ENCODE measurements around the gene SNX9. TPM values are rescaled to one million over a fixed set of nuclear protein-coding genes. Genes with fewer than 3 reads are reported as not detected.

SNX9 gene
- total and polyA plus RNA-seq, 7 donors = 18.4 to 30.7 (median 26.5) TPM

DNA sequence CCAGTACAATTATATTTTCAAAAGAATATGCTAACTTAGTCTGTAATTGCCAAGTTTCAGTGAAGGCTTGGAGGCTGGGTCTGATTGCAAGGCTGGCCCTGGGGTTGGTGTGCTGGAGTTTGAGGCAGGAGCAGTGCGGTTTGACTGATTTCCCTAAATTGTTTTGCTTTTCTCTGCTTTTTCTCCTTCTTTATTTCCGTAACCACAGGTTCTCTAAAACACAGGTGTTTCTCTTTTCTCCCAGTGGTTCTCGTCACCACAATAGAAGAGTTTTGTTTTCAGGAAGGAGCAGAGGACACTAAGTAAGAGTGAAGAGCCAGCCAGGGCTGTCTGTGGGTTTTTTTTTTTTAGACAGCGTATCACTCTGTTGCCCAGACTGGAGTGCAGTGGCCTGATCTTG, 8.2 kb upstream of the SNX9 start:
- Histone ChIP-seq H3K9me3 (no peaks in the 10 kb centered on the region), H3K36me3 (ENCODE audit: insufficient read depth in 1 of 2, low read depth in 1 of 2) (no peaks in the 10 kb centered on the region), H3K27ac (peak overlapping the region; percentile 60), H3K27me3 (ENCODE audit: insufficient read depth in 3 of 3, low read length in 2 of 3) (no peaks in the 10 kb centered on the region), H3K4me1 (no peaks in the 10 kb centered on the region), H3K4me3 (no peak overlapping the region)
- ATAC-seq (no peak), DNase-seq (no peak)
- intact Hi-C loops (cut with DNase I) = no loop called here
- TF ChIP-seq, protein P1, sequence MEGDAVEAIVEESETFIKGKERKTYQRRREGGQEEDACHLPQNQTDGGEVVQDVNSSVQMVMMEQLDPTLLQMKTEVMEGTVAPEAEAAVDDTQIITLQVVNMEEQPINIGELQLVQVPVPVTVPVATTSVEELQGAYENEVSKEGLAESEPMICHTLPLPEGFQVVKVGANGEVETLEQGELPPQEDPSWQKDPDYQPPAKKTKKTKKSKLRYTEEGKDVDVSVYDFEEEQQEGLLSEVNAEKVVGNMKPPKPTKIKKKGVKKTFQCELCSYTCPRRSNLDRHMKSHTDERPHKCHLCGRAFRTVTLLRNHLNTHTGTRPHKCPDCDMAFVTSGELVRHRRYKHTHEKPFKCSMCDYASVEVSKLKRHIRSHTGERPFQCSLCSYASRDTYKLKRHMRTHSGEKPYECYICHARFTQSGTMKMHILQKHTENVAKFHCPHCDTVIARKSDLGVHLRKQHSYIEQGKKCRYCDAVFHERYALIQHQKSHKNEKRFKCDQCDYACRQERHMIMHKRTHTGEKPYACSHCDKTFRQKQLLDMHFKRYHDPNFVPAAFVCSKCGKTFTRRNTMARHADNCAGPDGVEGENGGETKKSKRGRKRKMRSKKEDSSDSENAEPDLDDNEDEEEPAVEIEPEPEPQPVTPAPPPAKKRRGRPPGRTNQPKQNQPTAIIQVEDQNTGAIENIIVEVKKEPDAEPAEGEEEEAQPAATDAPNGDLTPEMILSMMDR (IDR thresholded peaks at IDR 0.05) = no peak
- WGBS, 3 donors = 82 to 85% (median 85%) methylated on average over 4 of the region's 4 CpGs

DNA sequence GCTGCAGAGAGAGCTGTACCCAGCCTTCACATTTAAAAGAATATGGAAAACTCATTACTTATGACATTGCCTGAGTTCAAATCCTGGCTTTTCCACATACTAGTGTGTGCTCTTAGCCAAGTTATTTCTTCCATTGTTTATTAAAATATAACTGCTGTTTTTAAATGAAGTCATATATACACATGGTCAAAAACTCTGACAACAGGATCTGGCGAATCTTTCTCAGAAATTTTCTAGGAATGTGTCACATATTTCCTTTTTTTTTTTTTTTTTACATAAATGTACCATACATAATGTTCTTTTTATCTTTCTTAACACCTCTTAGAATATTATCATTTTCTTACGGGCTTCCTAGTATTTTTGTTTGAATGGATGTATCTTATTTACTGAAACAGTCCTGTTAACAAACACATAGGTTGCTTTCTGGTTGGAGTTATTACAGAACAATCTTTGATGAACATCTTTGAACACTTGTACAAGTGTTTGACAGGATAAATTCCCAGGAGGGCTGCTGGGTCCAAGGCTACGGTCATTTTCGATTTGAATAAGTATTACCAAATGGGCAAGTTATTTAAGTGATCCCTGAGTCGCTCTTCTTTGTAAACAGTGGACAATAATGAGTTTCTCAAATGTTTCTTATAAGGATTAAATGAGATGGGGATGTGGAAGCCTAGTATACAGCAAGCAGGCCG, 1.6 kb upstream of the SNX9 start:
- TF ChIP-seq, protein P1 (IDR thresholded peaks at IDR 0.05) = no peak
- no peaks in the 10 kb centered on the region for H3K9me3 ChIP-seq
- H3K36me3 ChIP-seq (ENCODE audit: insufficient read depth in 1 of 2, low read depth in 1 of 2) = no peaks in the 10 kb centered on the region
- H3K4me3 ChIP-seq = no peak overlapping the region
- no peak overlapping the region for H3K27ac ChIP-seq
- H3K27me3 ChIP-seq (ENCODE audit: insufficient read depth in 3 of 3, low read length in 2 of 3) = no peaks in the 10 kb centered on the region
- WGBS, 3 donors = 61 to 71% (median 64%) methylated on average over 6 of the region's 6 CpGs
- intact Hi-C loops (cut with DNase I) = loop anchor here in 1 of 2 donors (5.0 to 10.0 kb wide), 2 partner anchors 53 to 64 kb away; no protein-coding TSS in a partner anchor
- H3K4me1 ChIP-seq = peaks cover 12% of the 10 kb centered on the region
- no peak for ATAC-seq
- DNase-seq = no peak

GRCh38 chr6:157822245-157823000, 623 bp upstream of the SNX9 start:
- H3K4me3 ChIP-seq = peak overlapping the region; percentile 92
- intact Hi-C loops (cut with DNase I) = loop anchor here in 1 of 2 donors (5.0 to 10.0 kb wide), 2 partner anchors 52 to 65 kb away; no protein-coding TSS in a partner anchor
- no peaks in the 10 kb centered on the region for H3K9me3 ChIP-seq
- peak overlapping the region; percentile 93 for H3K27ac ChIP-seq
- 6 to 10% (median 8%) methylated on average over 22 to 53 of the region's 53 CpGs for WGBS, 3 donors
- DNase-seq = peak; percentile 37 to 68
- ATAC-seq = peak; percentile 23 to 63 (median 44)
- TF ChIP-seq, protein P1 (IDR thresholded peaks at IDR 0.05) = no peak
- peaks cover 12% of the 10 kb centered on the region for H3K4me1 ChIP-seq
- H3K27me3 ChIP-seq (ENCODE audit: insufficient read depth in 3 of 3, low read length in 2 of 3) = no peaks in the 10 kb centered on the region
- H3K36me3 ChIP-seq (ENCODE audit: insufficient read depth in 1 of 2, low read depth in 1 of 2) = no peaks in the 10 kb centered on the region

DNA sequence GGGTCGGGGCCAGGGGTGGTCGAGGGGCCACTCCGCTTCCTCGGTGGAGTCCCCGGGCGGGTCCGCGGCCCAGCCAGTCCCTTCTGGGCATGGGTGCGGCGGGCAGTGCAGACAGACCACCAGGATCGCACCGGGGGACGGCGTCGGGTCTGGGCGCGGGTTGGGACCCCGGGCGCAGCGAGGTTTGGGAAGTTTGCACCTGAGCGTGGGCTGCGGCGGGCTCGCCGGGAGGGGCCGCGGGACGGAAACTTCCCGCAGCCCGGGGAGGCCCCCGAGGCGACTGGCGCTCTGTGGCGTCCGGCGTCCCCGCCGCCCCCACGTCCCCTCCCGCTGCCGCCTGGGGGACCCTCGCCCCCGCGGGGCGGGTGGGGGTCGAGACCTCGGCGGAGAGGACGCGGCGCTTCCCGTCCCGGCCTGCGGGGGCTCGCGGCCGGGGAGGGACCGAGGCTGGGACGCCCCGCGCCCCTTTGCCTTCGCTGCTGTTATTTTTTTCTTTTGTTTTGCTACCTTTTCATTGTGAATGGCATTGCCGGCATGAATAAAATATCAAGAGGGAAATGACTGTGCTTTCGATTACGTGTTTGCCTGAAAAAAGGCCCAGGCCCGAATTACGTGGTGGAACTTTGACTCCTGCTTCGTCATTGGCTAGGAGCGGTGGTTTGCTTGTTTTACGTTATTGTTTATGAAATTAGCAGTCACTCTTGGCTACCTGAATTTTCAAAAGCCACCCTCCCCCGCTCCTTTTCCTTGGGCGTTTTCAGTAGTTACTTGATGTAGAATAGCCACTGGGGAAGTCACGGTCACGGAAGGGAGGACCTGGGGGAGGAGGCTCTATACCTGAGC, 703 bp downstream of the SNX9 start:
- intact Hi-C loops (cut with DNase I) = loop anchor here in 1 of 2 donors (5.0 to 10.0 kb wide), 2 partner anchors 51 to 66 kb away; no protein-coding TSS in a partner anchor
- DNase-seq (peak; percentile 40 to 66), ATAC-seq (peak; percentile 36 to 63 (median 48))
- H3K27ac ChIP-seq = peak overlapping the region; percentile 93
- no peaks in the 10 kb centered on the region for H3K27me3 ChIP-seq (ENCODE audit: insufficient read depth in 3 of 3, low read length in 2 of 3)
- TF ChIP-seq, protein P1 (IDR thresholded peaks at IDR 0.05) = peak; percentile 22
- no peaks in the 10 kb centered on the region for H3K36me3 ChIP-seq (ENCODE audit: insufficient read depth in 1 of 2, low read depth in 1 of 2)
- peak overlapping the region; percentile 92 for H3K4me3 ChIP-seq
- H3K9me3 ChIP-seq = no peaks in the 10 kb centered on the region
- H3K4me1 ChIP-seq = peaks cover 12% of the 10 kb centered on the region
- 0% methylated on average over 49 to 74 of the region's 74 CpGs for WGBS, 3 donors

Data from psoas muscle (tissue), 8 donors.